HepG2 (cell line): ENCODE data around the gene DAPK1. TPM values are rescaled to one million over a fixed set of nuclear protein-coding genes. Genes with fewer than 3 reads are reported as not detected.

Experiments used
- ATAC-seq: fragments of 200-7000 bp; cut with Tn5 transposase; 3 replicates; pipeline ENCODE4 v1.9.1; 2020; ENCODE audit warnings: mild to moderate bottlenecking, moderate library complexity
- BruUV-seq: library from RNA; stranded (reverse); fragments of 400-500 nt; replicated peaks from 2 replicates; lab custom pipeline; 2021; lab: Mats Ljungman, UMichigan
- CTCF ChIA-PET: fragments of 300-600 bp; formaldehyde crosslinking; extraction: SDS; loops from one replicate; lab custom pipeline; 2021; ENCODE audit warnings: low total read pairs, inconsistent platforms, low intra/inter-chr PET ratio; lab: Yijun Ruan, JAX
- POLR2A ChIA-PET: fragments of 350-600 bp; sonication (Branson Sonifier 250); formaldehyde crosslinking; loops from one replicate; lab custom pipeline; 2020; ENCODE audit warnings: antibody characterized with exemption, inconsistent platforms; lab: Yijun Ruan, JAX
- DNase-seq: peaks from one replicate; pipeline ENCODE4 v3.0.0-alpha.2; 2015; ENCODE audit warnings: low spot score
- FAIRE-seq: peaks from 3 replicates; lab custom pipeline; 2011; peaks lifted over from hg19 to GRCh38; lab: Jason Lieb, UNC
- H2AFZ ChIP-seq: one replicate; pipeline ENCODE4 v1.6.1; 2011; ENCODE audit warnings: low read length, inconsistent platforms
- H3K27ac ChIP-seq: fragments of 300-600 bp; 3 replicates; pipeline ENCODE4 v1.8.0; 2011; ENCODE audit warnings: mixed run types, mild to moderate bottlenecking, mixed read lengths, low read length, inconsistent platforms; ENCODE audit not compliant: insufficient read depth; ENCODE audit errors: extremely low read length
- H3K27me3 ChIP-seq, 2 experiments: fragments of 200-600 bp in 1 of 2; 2 replicates in 1 of 2; 3 replicates in 1 of 2; pipeline versions ENCODE4 v1.6.0 to v1.8.0; 2011; ENCODE audit warnings: low read length in 2 of 2, mild to moderate bottlenecking in 2 of 2, moderate library complexity in 2 of 2, inconsistent platforms in 1 of 2; ENCODE audit not compliant: insufficient read depth in 2 of 2, control insufficient read depth in 1 of 2
- H3K36me3 ChIP-seq, 2 experiments: fragments of 200-600 bp in 1 of 2; replicated peaks in 1 of 2; 2 replicates in 1 of 2; 3 replicates in 1 of 2; pipeline versions ENCODE4 v1.5.1 to v1.8.0; 2011; ENCODE audit warnings: low read length in 2 of 2, inconsistent platforms in 1 of 2; ENCODE audit not compliant: insufficient read depth in 2 of 2, control insufficient read depth in 1 of 2
- H3K4me1 ChIP-seq: 2 replicates; pipeline ENCODE4 v1.5.1; 2012; ENCODE audit warnings: low read length, inconsistent platforms; ENCODE audit not compliant: insufficient read depth
- H3K4me2 ChIP-seq: 2 replicates; pipeline ENCODE4 v1.6.0; 2011; ENCODE audit warnings: low read depth, low read length, inconsistent platforms
- H3K4me3 ChIP-seq, 3 experiments: fragments of 200-600 bp in 1 of 3; sonication (generic), shearing (Covaris generic) in 1 of 3; replicated peaks in 1 of 3; 2 replicates each; pipeline ENCODE4 v1.5.1; 2011 to 2016; ENCODE audit warnings: low read length in 3 of 3, inconsistent platforms in 2 of 3, low read depth in 2 of 3, mild to moderate bottlenecking in 2 of 3, control low read depth in 1 of 3, mixed read lengths in 1 of 3; ENCODE audit not compliant: insufficient read depth in 1 of 3
- H3K79me2 ChIP-seq: one replicate; pipeline ENCODE4 v1.6.1; 2011; ENCODE audit warnings: low read length, inconsistent platforms; ENCODE audit not compliant: insufficient read depth
- H3K9ac ChIP-seq: 2 replicates; pipeline ENCODE4 v1.6.0; 2011; ENCODE audit warnings: mild to moderate bottlenecking, low read depth, low read length, inconsistent platforms; ENCODE audit not compliant: insufficient read depth
- H3K9me3 ChIP-seq: 2 replicates; pipeline ENCODE4 v1.5.1; 2012; ENCODE audit warnings: mild to moderate bottlenecking, low read length
- H4K20me1 ChIP-seq: 2 replicates; pipeline ENCODE4 v1.6.0; 2011; ENCODE audit warnings: inconsistent platforms, mild to moderate bottlenecking, low read length, moderate library complexity; ENCODE audit not compliant: insufficient read depth
- AGO2 ChIP-seq: fragments of 200-400 bp; formaldehyde crosslinking; optimal IDR thresholded peaks from 2 replicates; pipeline ENCODE3; 2017; ENCODE audit warnings: mild to moderate bottlenecking, low read depth, low read length, moderate library complexity
- MAF1 ChIP-seq: sonication (generic); formaldehyde crosslinking; IDR thresholded peaks from 2 replicates; pipeline ENCODE4 v1.5.0; 2020; ENCODE audit warnings: missing genetic modification reagents, borderline replicate concordance
- ZNF24 ChIP-seq: fragments of 450-650 bp; IDR thresholded peaks from 2 replicates; pipeline ENCODE4 v1.6.1; 2017; ENCODE audit warnings: antibody characterized with exemption, mild to moderate bottlenecking
- WGBS: methylation state at CpG from one replicate; pipeline ENCODE4 v1.1.6; 2017; ENCODE audit warnings: low lambda C conversion rate; 5-methylcytosine and 5-hydroxymethylcytosine counted together
- in situ Hi-C: cut with HindIII; loops from 2 replicates; pipeline ENCODE4 v1.10.0; 2017; ENCODE audit warnings: low pct_unique_long_range_greater_than_20kb; ENCODE audit not compliant: extremely low pct_ligation_motif_present
- intact Hi-C: fragments of 100-400 bp; cut with micrococcal nuclease; formaldehyde crosslinking; loops from one replicate; pipeline ENCODE4 v1.10.0; 2022; ENCODE audit not compliant: unreplicated experiment
- polyA plus RNA-seq, 8 experiments: library from polyadenylated mRNA; depleted of rRNA in 3 of 8; stranded (reverse) in 7 of 8; unstranded in 1 of 8; fragments of >200 nt; fragmentation: Illumina TruSeq in 4 of 8; extraction: Trizol in 4 of 8; gene quantifications; 2 replicates each; pipeline versions ENCODE4 v1.2.1 to v1.2.3, GENCODE V29; 2011 to 2016; ENCODE audit warnings: low read depth in 4 of 8, missing spikeins in 1 of 8, mixed read lengths in 1 of 8; ENCODE audit not compliant: insufficient read depth in 1 of 8
- total RNA-seq, 5 experiments: library from RNA; depleted of rRNA; stranded (reverse); fragments of >200 nt; fragmentation: Illumina TruSeq; extraction: Trizol; gene quantifications; 2 replicates each; pipeline ENCODE4 v1.2.3, GENCODE V29; 2016; ENCODE audit warnings: low read depth in 1 of 5

The DAPK1 gene
- total and polyA plus RNA-seq, 2 of the 13 experiments (the other 11 are each of a cell fraction or from before 2014, with no cell fraction given), result 35.7 to 35.9 TPM

GRCh38 chr9:87659534-87660419, 162.1 kb downstream of the DAPK1 start:
- Histone ChIP-seq H3K4me1 (peaks cover 9% of the 10 kb centered on the region; the same call in 1 of the 2 replicates), H3K79me2 (no peaks in the 10 kb centered on the region)
- WGBS, result 99% methylated on average over 41 of the region's 47 CpGs
- TF ChIP-seq MAF1 (CRISPR knock-in tag), result no peak
- peak; percentile 31 for TF ChIP-seq AGO2
- TF ChIP-seq, all 625 proteins: peak for 1
- no peaks in the 10 kb centered on the region for H3K9me3 ChIP-seq
- no peaks in the 10 kb centered on the region for H3K27me3 ChIP-seq
- H3K9ac ChIP-seq, result no peak overlapping the region
- no peak for ATAC-seq
- CTCF ChIA-PET, result no interaction called here
- no peak overlapping the region for H3K4me2 ChIP-seq
- no peak for DNase-seq
- no TSS peak for BruUV-seq
- in situ Hi-C loops (loop anchor here (5.0 to 25.0 kb wide), 3 partner anchors 165 to 1247 kb away; partner anchors contain the start of gene DAPK1), intact Hi-C loops (loop anchor here (5.0 kb wide), 1 partner anchor 162 kb away; the partner anchor contains the start of gene DAPK1)
- H3K36me3 ChIP-seq, result peaks cover 14 to 31% of the 10 kb centered on the region in 2 experiments; a peak in 4 of 5 replicates
- no peak overlapping the region for H3K4me3 ChIP-seq
- no peak overlapping the region for H2AFZ ChIP-seq
- POLR2A ChIA-PET, result no interaction called here
- FAIRE-seq, result no peak
- no peak overlapping the region for H3K27ac ChIP-seq
- H4K20me1 ChIP-seq, result no peaks in the 10 kb centered on the region

GRCh38 chr9:87661241-87661640, 163.6 kb downstream of the DAPK1 start:
- ATAC-seq, result no peak
- TF ChIP-seq ZNF24, result no peak
- ChIA-PET POLR2A (no interaction called here), CTCF (interaction anchor here (3.4 kb wide), 1 partner anchor 324 kb away, joined by 41 read pairs; no protein-coding TSS in a partner anchor)
- Histone ChIP-seq H3K4me3 (no peak overlapping the region), H4K20me1 (no peaks in the 10 kb centered on the region), H3K9me3 (0 out of 2 replicates have a peak, but pooled peaks cover 4% of the 10 kb centered on the region), H3K27ac (no peak overlapping the region), H3K27me3 (no peaks in the 10 kb centered on the region), H3K79me2 (no peaks in the 10 kb centered on the region), H3K4me2 (no peak overlapping the region), H2AFZ (no peak overlapping the region), H3K36me3 (peaks cover 8 to 30% of the 10 kb centered on the region in 2 experiments; a peak in 4 of 5 replicates), H3K4me1 (peaks cover 9% of the 10 kb centered on the region; the same call in 1 of the 2 replicates), H3K9ac (no peak overlapping the region)
- BruUV-seq, result no TSS peak
- intact Hi-C loops (loop anchor here (5.0 kb wide), 1 partner anchor 164 kb away; the partner anchor contains the start of gene DAPK1), in situ Hi-C loops (loop anchor here (5.0 to 25.0 kb wide), 3 partner anchors 166 to 1249 kb away; partner anchors contain the start of gene DAPK1)
- DNase-seq, result no peak
- WGBS, result 100% methylated on average over 1 of the region's 1 CpG
- FAIRE-seq, result no peak
